ENCODE data around the gene RANBP3. TPM values are rescaled to one million over a fixed set of nuclear protein-coding genes. Genes with fewer than 3 reads are reported as not detected.

Gene RANBP3
- total RNA-seq, 1 donor from 2014 or later, result 20.0 TPM

GRCh38 chr19:5926641-5927440 is 51.1 kb downstream of the RANBP3 start:
- no peak for DNase-seq (ENCODE audit: low read depth in 2 of 2)

- no peak for DNase-seq (ENCODE audit: low read depth in 2 of 2)
These were observed 52.0 kb downstream of the RANBP3 start for GRCh38 chr19:5925830-5926427.

GRCh38 chr19:5923356-5923755 is 54.6 kb downstream of the RANBP3 start:
- DNase-seq (ENCODE audit: low read depth in 2 of 2), result no peak

GRCh38 chr19:5922161-5922545 is 55.8 kb downstream of the RANBP3 start:
- DNase-seq (ENCODE audit: low read depth in 2 of 2), result no peak

GRCh38 chr19:5921516-5922160 is 56.3 kb downstream of the RANBP3 start:
- DNase-seq (ENCODE audit: low read depth in 2 of 2), result no peak

- no peak for DNase-seq (ENCODE audit: low read depth in 2 of 2)
These were observed 59.4 kb downstream of the RANBP3 start for GRCh38 chr19:5918463-5919079.

GRCh38 chr19:5917431-5918107 is 60.4 kb downstream of the RANBP3 start:
- DNase-seq (ENCODE audit: low read depth in 2 of 2), result no peak

GRCh38 chr19:5916181-5916708 is 61.7 kb downstream of the RANBP3 start:
- no peak for DNase-seq (ENCODE audit: low read depth in 2 of 2)

GRCh38 chr19:5915782-5916165 is 62.2 kb downstream of the RANBP3 start:
- no peak for DNase-seq (ENCODE audit: low read depth in 2 of 2)

- no peak for DNase-seq (ENCODE audit: low read depth in 2 of 2)
These were observed 62.8 kb downstream of the RANBP3 start for GRCh38 chr19:5914946-5915781.

- DNase-seq (ENCODE audit: low read depth in 2 of 2), result no peak
These were observed 63.6 kb downstream of the RANBP3 start for GRCh38 chr19:5914358-5914774.

GRCh38 chr19:5913739-5914357 is 64.1 kb downstream of the RANBP3 start, which contains the start of gene CAPS:
Gene CAPS (plus strand): TSS chr19:5914254. CDS start chr19:5914407, 153 bp downstream.
- DNase-seq (ENCODE audit: low read depth in 2 of 2), result no peak

- DNase-seq (ENCODE audit: low read depth in 2 of 2), result no peak
These were observed 66.6 kb downstream of the RANBP3 start for GRCh38 chr19:5911366-5911765.

GRCh38 chr19:5910638-5910907 is 67.4 kb downstream of the RANBP3 start:
- no peak for DNase-seq (ENCODE audit: low read depth in 2 of 2)

- no peak for DNase-seq (ENCODE audit: low read depth in 2 of 2)
These were observed 69.0 kb downstream of the RANBP3 start for GRCh38 chr19:5908773-5909442.

GRCh38 chr19:5907241-5907640 is 70.7 kb downstream of the RANBP3 start:
- DNase-seq (ENCODE audit: low read depth in 2 of 2), result peak; percentile 16 to 41

- no peak for DNase-seq (ENCODE audit: low read depth in 2 of 2)
These were observed 72.7 kb downstream of the RANBP3 start for GRCh38 chr19:5905114-5905778.

- DNase-seq (ENCODE audit: low read depth in 2 of 2), result peak; percentile 100
These were observed 73.4 kb downstream of the RANBP3 start, which contains the start of gene VMAC for GRCh38 chr19:5904352-5905113. Gene VMAC (plus strand): TSS chr19:5904872. CDS start chr19:5904891, 19 bp downstream.
